ENCODE results near the gene DSP. TPM values are rescaled to one million over a fixed set of nuclear protein-coding genes. Genes with fewer than 3 reads are reported as not detected.

Gene DSP
- total RNA-seq, 1 experiment from 2014 or later = 227 TPM

DNA sequence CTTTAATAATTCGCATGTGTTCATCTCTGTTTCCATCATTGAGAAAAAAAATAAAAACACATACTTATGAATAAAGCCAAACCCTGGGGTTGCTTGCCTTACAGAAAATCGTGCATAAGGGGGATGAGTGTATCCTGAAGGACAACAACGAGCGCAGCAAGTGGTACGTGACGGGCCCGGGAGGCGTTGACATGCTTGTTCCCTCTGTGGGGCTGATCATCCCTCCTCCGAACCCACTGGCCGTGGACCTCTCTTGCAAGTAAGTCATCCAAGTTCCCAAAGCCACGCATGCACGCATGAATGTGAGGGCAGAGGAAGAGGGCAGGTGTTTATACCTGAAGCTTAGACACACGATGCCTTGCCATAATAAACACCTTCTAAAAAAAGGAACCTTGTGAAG is 27.6 kb downstream of the DSP start:
- ChIA-PET POLR2A (interaction anchor here (1.0 to 5.6 kb wide), 6 partner anchors 9 to 257 kb away, joined by 4 to 25 read pairs (median 9); no protein-coding TSS in a partner anchor), CTCF (interaction anchor here (0.6 to 1.8 kb wide), 5 partner anchors 70 to 241 kb away, joined by 3 to 5 read pairs (median 3); no protein-coding TSS in a partner anchor)
- no peak for DNase-seq (ENCODE audit: unreplicated experiment)
- Mint-ChIP-seq H3K9me3 (ENCODE audit: unreplicated experiment) (no peaks in the 10 kb centered on the region), H3K4me3 (ENCODE audit: unreplicated experiment) (no peak overlapping the region), H3K36me3 (ENCODE audit: insufficient read depth, unreplicated experiment) (no peaks in the 10 kb centered on the region), H3K27ac (ENCODE audit: low read depth, unreplicated experiment) (no peak overlapping the region), H3K27me3 (ENCODE audit: insufficient read depth, unreplicated experiment) (no peaks in the 10 kb centered on the region), H3K4me1 (ENCODE audit: insufficient read depth, unreplicated experiment) (no peaks in the 10 kb centered on the region)
- BruUV-seq (replicated peaks) = no TSS peak
- intact Hi-C loops (cut with micrococcal nuclease) = no loop called here
- TF ChIP-seq, protein P1, sequence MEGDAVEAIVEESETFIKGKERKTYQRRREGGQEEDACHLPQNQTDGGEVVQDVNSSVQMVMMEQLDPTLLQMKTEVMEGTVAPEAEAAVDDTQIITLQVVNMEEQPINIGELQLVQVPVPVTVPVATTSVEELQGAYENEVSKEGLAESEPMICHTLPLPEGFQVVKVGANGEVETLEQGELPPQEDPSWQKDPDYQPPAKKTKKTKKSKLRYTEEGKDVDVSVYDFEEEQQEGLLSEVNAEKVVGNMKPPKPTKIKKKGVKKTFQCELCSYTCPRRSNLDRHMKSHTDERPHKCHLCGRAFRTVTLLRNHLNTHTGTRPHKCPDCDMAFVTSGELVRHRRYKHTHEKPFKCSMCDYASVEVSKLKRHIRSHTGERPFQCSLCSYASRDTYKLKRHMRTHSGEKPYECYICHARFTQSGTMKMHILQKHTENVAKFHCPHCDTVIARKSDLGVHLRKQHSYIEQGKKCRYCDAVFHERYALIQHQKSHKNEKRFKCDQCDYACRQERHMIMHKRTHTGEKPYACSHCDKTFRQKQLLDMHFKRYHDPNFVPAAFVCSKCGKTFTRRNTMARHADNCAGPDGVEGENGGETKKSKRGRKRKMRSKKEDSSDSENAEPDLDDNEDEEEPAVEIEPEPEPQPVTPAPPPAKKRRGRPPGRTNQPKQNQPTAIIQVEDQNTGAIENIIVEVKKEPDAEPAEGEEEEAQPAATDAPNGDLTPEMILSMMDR (IDR thresholded peaks at IDR 0.05; ENCODE audit: unreplicated experiment) = no peak

DNA sequence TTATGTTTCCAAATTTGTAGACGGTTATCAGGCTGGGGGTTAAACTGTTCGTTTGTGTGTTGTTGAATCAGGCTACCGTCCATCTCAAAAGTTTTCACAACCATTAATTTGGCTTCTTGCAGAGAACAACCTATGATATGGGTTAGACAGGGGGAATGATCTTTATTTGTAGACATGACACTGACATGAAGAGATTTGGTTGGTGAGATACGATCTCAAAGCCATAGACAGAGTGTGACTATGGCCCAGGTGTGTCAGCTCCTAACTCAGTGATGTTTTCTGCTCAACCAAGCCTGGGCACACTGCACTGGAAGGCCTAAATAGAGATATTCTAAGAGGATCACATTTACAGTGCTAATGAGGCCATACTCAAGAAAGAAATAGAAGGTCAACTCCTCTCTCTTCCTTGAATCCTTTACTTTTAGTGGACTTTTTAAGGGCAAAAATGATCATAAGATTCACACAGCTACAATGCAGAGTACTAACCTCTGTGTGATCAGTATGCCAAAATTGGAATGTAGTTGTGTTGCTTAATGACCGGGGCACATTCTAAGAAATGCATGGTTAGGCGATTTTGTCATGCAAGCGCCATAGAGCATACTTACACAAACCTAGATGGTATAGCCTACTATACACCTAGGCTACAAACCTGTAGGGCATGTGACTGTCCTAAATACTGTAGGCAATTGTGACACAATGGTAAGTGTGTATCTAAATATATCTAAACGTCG is 30.9 kb downstream of the DSP start:
- Mint-ChIP-seq H3K36me3 (ENCODE audit: insufficient read depth, unreplicated experiment) (no peaks in the 10 kb centered on the region), H3K27ac (ENCODE audit: low read depth, unreplicated experiment) (no peak overlapping the region), H3K9me3 (ENCODE audit: unreplicated experiment) (no peaks in the 10 kb centered on the region), H3K27me3 (ENCODE audit: insufficient read depth, unreplicated experiment) (no peaks in the 10 kb centered on the region), H3K4me3 (ENCODE audit: unreplicated experiment) (no peak overlapping the region), H3K4me1 (ENCODE audit: insufficient read depth, unreplicated experiment) (no peaks in the 10 kb centered on the region)
- ChIA-PET CTCF (interaction anchor here (1.4 kb wide), 1 partner anchor 146 kb away, joined by 4 read pairs; no protein-coding TSS in a partner anchor), POLR2A (interaction anchor here (0.7 to 3.0 kb wide), 5 partner anchors 9 to 67 kb away, joined by 3 to 14 read pairs (median 4); no protein-coding TSS in a partner anchor)
- no peak for DNase-seq (ENCODE audit: unreplicated experiment)
- intact Hi-C loops (cut with micrococcal nuclease) = no loop called here
- TF ChIP-seq, protein P1 (IDR thresholded peaks at IDR 0.05; ENCODE audit: unreplicated experiment) = no peak
- no TSS peak for BruUV-seq (replicated peaks)

DNA sequence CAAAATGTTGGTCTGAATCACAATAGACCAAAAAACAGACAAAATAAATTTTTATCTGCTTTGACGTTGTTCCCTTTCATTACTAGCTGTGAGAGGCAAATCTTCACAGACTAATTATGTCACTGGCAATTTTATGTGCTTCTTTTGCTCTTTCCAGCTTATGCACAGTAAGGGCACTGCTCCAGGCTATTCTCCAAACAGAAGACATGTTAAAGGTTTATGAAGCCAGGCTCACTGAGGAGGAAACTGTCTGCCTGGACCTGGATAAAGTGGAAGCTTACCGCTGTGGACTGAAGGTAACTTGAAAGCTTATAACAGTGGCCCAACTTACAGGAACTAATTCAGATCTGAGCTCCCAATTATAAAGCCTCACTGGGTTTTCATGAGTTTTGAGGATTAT is 33.0 kb downstream of the DSP start:
- BruUV-seq (replicated peaks) = no TSS peak
- ChIA-PET POLR2A (interaction anchor here (1.0 to 2.4 kb wide), 11 partner anchors 9 to 285 kb away, joined by 3 to 11 read pairs (median 5); partner anchors contain the start of gene DSP), CTCF (interaction anchor here (0.5 to 0.8 kb wide), 3 partner anchors 15 to 158 kb away, joined by 3 to 4 read pairs (median 3); no protein-coding TSS in a partner anchor)
- intact Hi-C loops (cut with micrococcal nuclease) = no loop called here
- no peaks in the 10 kb centered on the region for H3K4me1 Mint-ChIP-seq (ENCODE audit: insufficient read depth, unreplicated experiment)
- H3K27me3 Mint-ChIP-seq (ENCODE audit: insufficient read depth, unreplicated experiment) = no peaks in the 10 kb centered on the region
- no peak overlapping the region for H3K27ac Mint-ChIP-seq (ENCODE audit: low read depth, unreplicated experiment)
- no peaks in the 10 kb centered on the region for H3K36me3 Mint-ChIP-seq (ENCODE audit: insufficient read depth, unreplicated experiment)
- DNase-seq (ENCODE audit: unreplicated experiment) = no peak
- no peaks in the 10 kb centered on the region for H3K9me3 Mint-ChIP-seq (ENCODE audit: unreplicated experiment)
- H3K4me3 Mint-ChIP-seq (ENCODE audit: unreplicated experiment) = no peak overlapping the region
- TF ChIP-seq, protein P1 (IDR thresholded peaks at IDR 0.05; ENCODE audit: unreplicated experiment) = no peak

DNA sequence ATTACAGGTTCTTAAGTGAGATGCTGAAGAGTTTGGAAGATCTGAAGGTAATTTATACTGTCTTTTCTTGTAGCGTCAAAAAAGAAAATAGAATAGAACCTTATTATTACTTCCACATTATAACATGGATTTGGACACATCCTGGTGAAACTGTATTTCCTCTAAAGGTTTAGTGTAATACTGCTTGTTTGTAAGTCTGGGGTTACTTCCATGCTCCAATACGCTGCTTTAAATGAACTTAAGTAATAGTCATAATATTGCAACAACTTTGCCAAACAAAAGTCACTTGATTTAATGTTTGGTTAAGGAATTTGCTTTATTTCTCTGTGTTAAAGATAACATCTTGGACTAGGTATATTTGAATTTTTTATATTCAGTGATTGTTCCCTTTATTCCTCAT is 37.0 kb downstream of the DSP start:
- Mint-ChIP-seq H3K4me1 (ENCODE audit: insufficient read depth, unreplicated experiment) (no peaks in the 10 kb centered on the region), H3K27me3 (ENCODE audit: insufficient read depth, unreplicated experiment) (no peaks in the 10 kb centered on the region), H3K4me3 (ENCODE audit: unreplicated experiment) (no peak overlapping the region), H3K36me3 (ENCODE audit: insufficient read depth, unreplicated experiment) (no peaks in the 10 kb centered on the region), H3K9me3 (ENCODE audit: unreplicated experiment) (no peaks in the 10 kb centered on the region), H3K27ac (ENCODE audit: low read depth, unreplicated experiment) (no peak overlapping the region)
- TF ChIP-seq, protein P1 (IDR thresholded peaks at IDR 0.05; ENCODE audit: unreplicated experiment) = no peak
- no peak for DNase-seq (ENCODE audit: unreplicated experiment)
- intact Hi-C loops (cut with micrococcal nuclease) = no loop called here
- POLR2A ChIA-PET = interaction anchor here (0.6 to 2.4 kb wide), 6 partner anchors 10 to 265 kb away, joined by 3 to 12 read pairs (median 6); partner anchors contain the start of genes CAGE1 and RIOK1
- CTCF ChIA-PET = interaction anchor here (0.6 kb wide), 1 partner anchor 153 kb away, joined by 5 read pairs; no protein-coding TSS in a partner anchor
- no TSS peak for BruUV-seq (replicated peaks)
